Measurements from ENCODE around the gene SCLY.

The SCLY gene

GRCh38 chr2:238131761-238132462 is 71.1 kb downstream of the SCLY start:
- no peak overlapping the region for H3K4ac ChIP-seq (ENCODE audit: low read length)
- peak overlapping the region; percentile 47 for H2BK15ac ChIP-seq (ENCODE audit: low read length)
- no peaks in the 10 kb centered on the region for H3K36me3 ChIP-seq (replicated peaks in 1 of 2; ENCODE audit: control insufficient read depth in 2 of 2, insufficient read depth in 2 of 2, low read length in 2 of 2)
- no peak overlapping the region for H3K9ac ChIP-seq (ENCODE audit: low read depth, low read length, poor library complexity)
- H3K4me3 ChIP-seq (ENCODE audit: low read length in 2 of 2) = no peak overlapping the region
- H3K27me3 ChIP-seq (ENCODE audit: control insufficient read depth in 3 of 3, insufficient read depth in 3 of 3, low read depth in 1 of 3, low read length in 3 of 3) = peaks cover 0 to 7% (median 0%) of the 10 kb centered on the region in 3 experiments
- peak overlapping the region; percentile 68 for H2AK5ac ChIP-seq (ENCODE audit: low read depth, low read length)
- H3K23ac ChIP-seq (ENCODE audit: low read depth, low read length, poor library complexity) = no peak overlapping the region
- no peak overlapping the region for H3K14ac ChIP-seq (ENCODE audit: low read length)
- peak overlapping the region; percentile 31 for H2BK120ac ChIP-seq (ENCODE audit: low read depth, low read length)
- H4K91ac ChIP-seq (ENCODE audit: low read depth, low read length, poor library complexity) = no peak overlapping the region
- DNase-seq (ENCODE audit: low spot score) = no peak
- H3K79me1 ChIP-seq (ENCODE audit: low read depth, low read length) = peaks cover 2% of the 10 kb centered on the region
- no CpG with 5 or more reads among the region's 14 CpGs for WGBS, 2 donors (ENCODE audit: extremely low coverage in 2 of 2, insufficient read length in 2 of 2, insufficient replicate concordance in 1 of 2)
- H2AFZ ChIP-seq (ENCODE audit: low read length) = no peak overlapping the region
- H4K8ac ChIP-seq (ENCODE audit: low read depth, low read length) = no peak overlapping the region
- H3K27ac ChIP-seq (replicated peaks; ENCODE audit: low read length) = no peak overlapping the region
- H2BK5ac ChIP-seq (ENCODE audit: low read length) = peak overlapping the region; percentile 11
- no peak overlapping the region for H3K4me2 ChIP-seq (ENCODE audit: insufficient read depth, low read length, poor library complexity, severe bottlenecking)
- H3K9me3 ChIP-seq (replicated peaks in 1 of 2; ENCODE audit: control insufficient read depth in 2 of 2, insufficient read depth in 1 of 2, low read depth in 1 of 2, low read length in 2 of 2) = no peaks in the 10 kb centered on the region
- peaks cover 2 to 5% of the 10 kb centered on the region in 2 donors for H3K4me1 ChIP-seq (ENCODE audit: control insufficient read depth in 2 of 2, insufficient read depth in 1 of 2, low read depth in 1 of 2, low read length in 2 of 2)
- peak overlapping the region; percentile 83 for H3K18ac ChIP-seq (ENCODE audit: low read length)
- H2BK12ac ChIP-seq (ENCODE audit: low read length) = peak overlapping the region; percentile 16

- no CpG with 5 or more reads among the region's 23 CpGs for WGBS, 2 donors (ENCODE audit: extremely low coverage in 2 of 2, insufficient read length in 2 of 2, insufficient replicate concordance in 1 of 2)
- Histone ChIP-seq H3K9me3 (replicated peaks in 1 of 2; ENCODE audit: control insufficient read depth in 2 of 2, insufficient read depth in 1 of 2, low read depth in 1 of 2, low read length in 2 of 2) (no peaks in the 10 kb centered on the region), H4K8ac (ENCODE audit: low read depth, low read length) (no peak overlapping the region), H2AK5ac (ENCODE audit: low read depth, low read length) (peak overlapping the region; percentile 68), H3K14ac (ENCODE audit: low read length) (no peak overlapping the region), H2BK15ac (ENCODE audit: low read length) (peak overlapping the region; percentile 47), H3K23ac (ENCODE audit: low read depth, low read length, poor library complexity) (no peak overlapping the region), H3K9ac (ENCODE audit: low read depth, low read length, poor library complexity) (no peak overlapping the region), H2AFZ (ENCODE audit: low read length) (peak overlapping the region; percentile 13), H3K27me3 (ENCODE audit: control insufficient read depth in 3 of 3, insufficient read depth in 3 of 3, low read depth in 1 of 3, low read length in 3 of 3) (peaks cover 0 to 10% (median 0%) of the 10 kb centered on the region in 3 experiments), H3K18ac (ENCODE audit: low read length) (peak overlapping the region; percentile 67), H2BK12ac (ENCODE audit: low read length) (peak overlapping the region; percentile 16), H3K79me1 (ENCODE audit: low read depth, low read length) (peaks cover 2% of the 10 kb centered on the region), H2BK120ac (ENCODE audit: low read depth, low read length) (peak overlapping the region; percentile 31), H3K27ac (replicated peaks; ENCODE audit: low read length) (no peak overlapping the region), H3K4me1 (ENCODE audit: control insufficient read depth in 2 of 2, insufficient read depth in 1 of 2, low read depth in 1 of 2, low read length in 2 of 2) (peaks cover 0 to 2% of the 10 kb centered on the region in 2 donors), H3K36me3 (replicated peaks in 1 of 2; ENCODE audit: control insufficient read depth in 2 of 2, insufficient read depth in 2 of 2, low read length in 2 of 2) (no peaks in the 10 kb centered on the region), H3K4me3 (ENCODE audit: low read length in 2 of 2) (no peak overlapping the region), H2BK5ac (ENCODE audit: low read length) (peak overlapping the region; percentile 11), H4K91ac (ENCODE audit: low read depth, low read length, poor library complexity) (no peak overlapping the region), H3K4me2 (ENCODE audit: insufficient read depth, low read length, poor library complexity, severe bottlenecking) (no peak overlapping the region), H3K4ac (ENCODE audit: low read length) (no peak overlapping the region)
- DNase-seq (ENCODE audit: low spot score) = no peak
Measured at GRCh38 chr2:238132463-238133450, 72.0 kb downstream of the SCLY start.

GRCh38 chr2:238133499-238134392 is 72.9 kb downstream of the SCLY start:
- Histone ChIP-seq H2BK5ac (ENCODE audit: low read length) (peak overlapping the region; percentile 66), H4K8ac (ENCODE audit: low read depth, low read length) (peak overlapping the region; percentile 1), H3K23ac (ENCODE audit: low read depth, low read length, poor library complexity) (peak overlapping the region; percentile 80), H4K91ac (ENCODE audit: low read depth, low read length, poor library complexity) (no peak overlapping the region), H3K14ac (ENCODE audit: low read length) (peak overlapping the region; percentile 38), H2BK15ac (ENCODE audit: low read length) (peak overlapping the region; percentile 85), H2BK120ac (ENCODE audit: low read depth, low read length) (no peak overlapping the region), H3K36me3 (replicated peaks in 1 of 2; ENCODE audit: control insufficient read depth in 2 of 2, insufficient read depth in 2 of 2, low read length in 2 of 2) (no peaks in the 10 kb centered on the region), H3K4ac (ENCODE audit: low read length) (no peak overlapping the region), H3K27ac (replicated peaks; ENCODE audit: low read length) (no peak overlapping the region), H3K4me1 (ENCODE audit: control insufficient read depth in 2 of 2, insufficient read depth in 1 of 2, low read depth in 1 of 2, low read length in 2 of 2) (peaks cover 5% of the 10 kb centered on the region in 2 donors), H2AFZ (ENCODE audit: low read length) (no peak overlapping the region), H3K18ac (ENCODE audit: low read length) (peak overlapping the region; percentile 48), H3K9me3 (replicated peaks in 1 of 2; ENCODE audit: control insufficient read depth in 2 of 2, insufficient read depth in 1 of 2, low read depth in 1 of 2, low read length in 2 of 2) (no peaks in the 10 kb centered on the region), H3K9ac (ENCODE audit: low read depth, low read length, poor library complexity) (peak overlapping the region; percentile 77), H3K27me3 (ENCODE audit: control insufficient read depth in 3 of 3, insufficient read depth in 3 of 3, low read depth in 1 of 3, low read length in 3 of 3) (peaks cover 0 to 11% (median 0%) of the 10 kb centered on the region in 3 experiments), H3K4me3 (ENCODE audit: low read length in 2 of 2) (no peak overlapping the region), H2AK5ac (ENCODE audit: low read depth, low read length) (peak overlapping the region; percentile 63), H3K79me1 (ENCODE audit: low read depth, low read length) (peaks cover 6% of the 10 kb centered on the region), H2BK12ac (ENCODE audit: low read length) (peak overlapping the region; percentile 41), H3K4me2 (ENCODE audit: insufficient read depth, low read length, poor library complexity, severe bottlenecking) (no peak overlapping the region)
- no peak for DNase-seq (ENCODE audit: low spot score)
- no CpG with 5 or more reads among the region's 14 CpGs for WGBS, 2 donors (ENCODE audit: extremely low coverage in 2 of 2, insufficient read length in 2 of 2, insufficient replicate concordance in 1 of 2)

All from neuronal stem cell (in vitro differentiated cells).